ENCODE data around the gene LRRC8C. TPM values are rescaled to one million over a fixed set of nuclear protein-coding genes. Genes with fewer than 3 reads are reported as not detected.

Gene LRRC8C
- total and polyA plus RNA-seq, 2 donors (not counting 1 experiment from before 2014, with no cell fraction given) = 3.9 to 6.8 TPM

GRCh38 chr1:89652373-89652772 lies 19.5 kb downstream of the LRRC8C start:
- POLR2A ChIA-PET = no interaction called here
- Histone ChIP-seq H3K79me2 (ENCODE audit: control insufficient read depth, insufficient read depth, low read length) (peaks cover 76% of the 10 kb centered on the region), H2AFZ (ENCODE audit: insufficient read depth, low read depth, low read length, poor library complexity, severe bottlenecking) (no peak overlapping the region), H3K4me2 (replicated peaks; ENCODE audit: low read depth, low read length, poor library complexity, severe bottlenecking) (no peak overlapping the region), H3K36me3 (replicated peaks in 1 of 2; ENCODE audit: control extremely low read depth in 1 of 2, control insufficient read depth in 1 of 2, extremely low read depth in 1 of 2, insufficient read depth in 2 of 2, low read length in 1 of 2) (no peaks in the 10 kb centered on the region), H3K27ac (ENCODE audit: low read length in 2 of 2) (no peak overlapping the region), H3K9me3 (ENCODE audit: control extremely low read depth in 1 of 3, control insufficient read depth in 2 of 3, insufficient read depth in 1 of 3, low read length in 2 of 3) (no peaks in the 10 kb centered on the region), H4K20me1 (ENCODE audit: control insufficient read depth, insufficient read depth, low read length, poor library complexity, severe bottlenecking) (no peaks in the 10 kb centered on the region), H3K27me3 (replicated peaks in 1 of 4; ENCODE audit: control extremely low read depth in 1 of 4, control insufficient read depth in 3 of 4, insufficient read depth in 4 of 4, low read length in 3 of 4) (no peaks in the 10 kb centered on the region), H3K4me3 (ENCODE audit: control extremely low read depth in 1 of 5, extremely low read depth in 1 of 5, insufficient read depth in 1 of 5, low read depth in 2 of 5, low read length in 4 of 5) (no peak overlapping the region), H3K9ac (ENCODE audit: low read length) (no peak overlapping the region), H3K4me1 (ENCODE audit: control insufficient read depth in 2 of 2, insufficient read depth in 2 of 2, low read length in 2 of 2) (peaks cover 7 to 27% of the 10 kb centered on the region in 2 donors)
- no peak for DNase-seq
- peaks cover under 1% of the 10 kb centered on the region for H3K9me3 Mint-ChIP-seq (ENCODE audit: insufficient read depth)
- CTCF ChIA-PET = interaction anchor here (0.9 kb wide), 1 partner anchor 19 kb away, joined by 3 read pairs; the partner anchor contains the start of gene LRRC8C
- H3K4me3 Mint-ChIP-seq = no peak overlapping the region
- 39% methylated on average over 2 of the region's 2 CpGs for WGBS (ENCODE audit: insufficient coverage)
- peaks cover 48% of the 10 kb centered on the region for H3K4me1 Mint-ChIP-seq
- TF ChIP-seq CTCF (IDR thresholded peaks at IDR 0.05) (no peak), EZH2 (IDR thresholded peaks at IDR 0.05; ENCODE audit: borderline replicate concordance, insufficient read depth, low read depth, low read length, poor library complexity, severe bottlenecking) (no peak)
- H3K27me3 Mint-ChIP-seq = no peaks in the 10 kb centered on the region
- intact Hi-C loops (cut with micrococcal nuclease) = loop anchor here (2.0 kb wide), 1 partner anchor 18 kb away; no protein-coding TSS in a partner anchor
- peak overlapping the region; percentile 8 for H3K27ac Mint-ChIP-seq
- ATAC-seq (ENCODE audit: low read depth) = no peak

GRCh38 chr1:89657886-89658285 lies 25.0 kb downstream of the LRRC8C start:
- ChIA-PET CTCF (interaction anchor here (1.6 kb wide), 1 partner anchor 105 kb away, joined by 7 read pairs; no protein-coding TSS in a partner anchor), POLR2A (interaction anchor here (0.7 kb wide), 1 partner anchor 105 kb away, joined by 5 read pairs; no protein-coding TSS in a partner anchor)
- Histone ChIP-seq H3K36me3 (replicated peaks in 1 of 2; ENCODE audit: control extremely low read depth in 1 of 2, control insufficient read depth in 1 of 2, extremely low read depth in 1 of 2, insufficient read depth in 2 of 2, low read length in 1 of 2) (no peaks in the 10 kb centered on the region), H2AFZ (ENCODE audit: insufficient read depth, low read depth, low read length, poor library complexity, severe bottlenecking) (peak overlapping the region; percentile 13), H3K4me1 (ENCODE audit: control insufficient read depth in 2 of 2, insufficient read depth in 2 of 2, low read length in 2 of 2) (peaks cover 26 to 27% of the 10 kb centered on the region in 2 donors), H3K27ac (ENCODE audit: low read length in 2 of 2) (peak overlapping the region in 1 of 2 donors; percentile 27), H3K4me3 (ENCODE audit: control extremely low read depth in 1 of 5, extremely low read depth in 1 of 5, insufficient read depth in 1 of 5, low read depth in 2 of 5, low read length in 4 of 5) (no peak overlapping the region), H4K20me1 (ENCODE audit: control insufficient read depth, insufficient read depth, low read length, poor library complexity, severe bottlenecking) (no peaks in the 10 kb centered on the region), H3K9me3 (ENCODE audit: control extremely low read depth in 1 of 3, control insufficient read depth in 2 of 3, insufficient read depth in 1 of 3, low read length in 2 of 3) (no peaks in the 10 kb centered on the region), H3K9ac (ENCODE audit: low read length) (no peak overlapping the region), H3K79me2 (ENCODE audit: control insufficient read depth, insufficient read depth, low read length) (peaks cover 64% of the 10 kb centered on the region), H3K4me2 (replicated peaks; ENCODE audit: low read depth, low read length, poor library complexity, severe bottlenecking) (peak overlapping the region; percentile 22), H3K27me3 (replicated peaks in 1 of 4; ENCODE audit: control extremely low read depth in 1 of 4, control insufficient read depth in 3 of 4, insufficient read depth in 4 of 4, low read length in 3 of 4) (no peaks in the 10 kb centered on the region)
- DNase-seq = no peak
- no peaks in the 10 kb centered on the region for H3K27me3 Mint-ChIP-seq
- H3K27ac Mint-ChIP-seq = peak overlapping the region; percentile 29
- H3K4me1 Mint-ChIP-seq = peaks cover 58% of the 10 kb centered on the region
- intact Hi-C loops (cut with micrococcal nuclease) = loop anchor here (5.0 kb wide), 1 partner anchor 34 kb away; no protein-coding TSS in a partner anchor
- ATAC-seq (ENCODE audit: low read depth) = no peak
- no CpG with 5 or more reads among the region's 3 CpGs for WGBS (ENCODE audit: insufficient coverage)
- no peak for TF ChIP-seq EZH2 (IDR thresholded peaks at IDR 0.05; ENCODE audit: borderline replicate concordance, insufficient read depth, low read depth, low read length, poor library complexity, severe bottlenecking)
- TF ChIP-seq CTCF (IDR thresholded peaks at IDR 0.05) = no peak
- no peak overlapping the region for H3K4me3 Mint-ChIP-seq
- no peaks in the 10 kb centered on the region for H3K9me3 Mint-ChIP-seq (ENCODE audit: insufficient read depth)
